A673 (cell line): ENCODE measurements around the gene RBM3.

Source experiments
- CTCF ChIP-seq: fragments of 300-800, 200-600 bp; sonication (generic); conservative IDR thresholded peaks from 2 replicates; pipeline ENCODE4 v1.5.1; 2017; ENCODE audit warnings: low read depth, mild to moderate bottlenecking, antibody characterized with exemption, low read length, moderate library complexity, mixed read lengths
- EZH2 ChIP-seq: fragments of 200-600 bp; sonication (generic); IDR thresholded peaks from 2 replicates; pipeline ENCODE4 v1.6.1; 2017; ENCODE audit warnings: borderline replicate concordance, low read depth, mild to moderate bottlenecking, mixed read lengths, antibody characterized with exemption, low read length; ENCODE audit not compliant: poor library complexity, severe bottlenecking

- TF ChIP-seq CTCF (no peak), EZH2 (no peak)
Measured at GRCh38 chrX:48541140-48541814, 33.0 kb upstream of the RBM3 start.
